Neuronal stem cell (in vitro differentiated cells): ENCODE data around the gene HSPE1.

Experiments used
- DNase-seq: peaks from one replicate; pipeline ENCODE4 v3.0.0-alpha.2; 2013; ENCODE audit warnings: low spot score
- H2AFZ ChIP-seq: one replicate; pipeline ENCODE4 v1.6.1; 2013; ENCODE audit warnings: mild to moderate bottlenecking, low read length, inconsistent platforms
- H2AK5ac ChIP-seq: 2 replicates; pipeline ENCODE4 v1.6.1; 2013; ENCODE audit warnings: low read depth, mild to moderate bottlenecking, inconsistent platforms, low read length, moderate library complexity, mixed read lengths
- H2BK120ac ChIP-seq: 2 replicates; pipeline ENCODE4 v1.6.1; 2013; ENCODE audit warnings: low read depth, mild to moderate bottlenecking, inconsistent platforms, low read length, moderate library complexity, mixed read lengths
- H2BK12ac ChIP-seq: one replicate; pipeline ENCODE4 v1.6.1; 2013; ENCODE audit warnings: low read length, inconsistent platforms
- H2BK15ac ChIP-seq: 2 replicates; pipeline ENCODE4 v1.6.1; 2013; ENCODE audit warnings: mild to moderate bottlenecking, low read length, inconsistent platforms, mixed read lengths
- H2BK5ac ChIP-seq: one replicate; pipeline ENCODE4 v1.6.1; 2013; ENCODE audit warnings: inconsistent platforms, mild to moderate bottlenecking, low read length, moderate library complexity
- H3K14ac ChIP-seq: one replicate; pipeline ENCODE4 v1.6.1; 2013; ENCODE audit warnings: low read length, inconsistent platforms
- H3K18ac ChIP-seq: 2 replicates; pipeline ENCODE4 v1.6.1; 2013; ENCODE audit warnings: low read length, inconsistent platforms
- H3K23ac ChIP-seq: 2 replicates; pipeline ENCODE4 v1.6.1; 2013; ENCODE audit warnings: low read depth, mild to moderate bottlenecking, mixed read lengths, low read length, inconsistent platforms; ENCODE audit not compliant: poor library complexity
- H3K27ac ChIP-seq: replicated peaks from 3 replicates; pipeline ENCODE4 v1.5.1; 2013; ENCODE audit warnings: low read length, inconsistent platforms
- H3K27me3 ChIP-seq, 3 experiments: 2 replicates each; pipeline ENCODE4 v1.6.1; 2013; ENCODE audit warnings: low read length in 3 of 3, mild to moderate bottlenecking in 2 of 3, inconsistent platforms in 1 of 3, low read depth in 1 of 3, mixed read lengths in 1 of 3, moderate library complexity in 1 of 3; ENCODE audit not compliant: control insufficient read depth in 3 of 3, insufficient read depth in 3 of 3
- H3K36me3 ChIP-seq, 2 donors: replicated peaks in 1 of 2; 2 replicates each; pipeline ENCODE4 v1.6.1; 2013; ENCODE audit warnings: low read length in 2 of 2; ENCODE audit not compliant: control insufficient read depth in 2 of 2, insufficient read depth in 2 of 2
- H3K4ac ChIP-seq: 2 replicates; pipeline ENCODE4 v1.6.1; 2013; ENCODE audit warnings: inconsistent platforms, mild to moderate bottlenecking, low read length, moderate library complexity
- H3K4me1 ChIP-seq, 2 donors: 1 replicate in 1 of 2; 2 replicates in 1 of 2; pipeline ENCODE4 v1.6.1; 2013; ENCODE audit warnings: low read length in 2 of 2, low read depth in 1 of 2; ENCODE audit not compliant: control insufficient read depth in 2 of 2, insufficient read depth in 1 of 2
- H3K4me2 ChIP-seq: one replicate; pipeline ENCODE4 v1.6.1; 2013; ENCODE audit warnings: mild to moderate bottlenecking, low read length, inconsistent platforms; ENCODE audit not compliant: insufficient read depth, poor library complexity, severe bottlenecking
- H3K4me3 ChIP-seq, 2 donors: 2 replicates each; pipeline ENCODE4 v1.5.1; 2013; ENCODE audit warnings: low read length in 2 of 2, mild to moderate bottlenecking in 2 of 2, inconsistent platforms in 1 of 2, moderate library complexity in 1 of 2
- H3K79me1 ChIP-seq: one replicate; pipeline ENCODE4 v1.6.1; 2013; ENCODE audit warnings: low read depth, mild to moderate bottlenecking, inconsistent platforms, low read length, moderate library complexity
- H3K9ac ChIP-seq: one replicate; pipeline ENCODE4 v1.6.1; 2013; ENCODE audit warnings: mild to moderate bottlenecking, low read depth, low read length, inconsistent platforms; ENCODE audit not compliant: poor library complexity
- H3K9me3 ChIP-seq, 2 donors: replicated peaks in 1 of 2; 2 replicates each; pipeline versions ENCODE3 to v1.6.1; 2013; ENCODE audit warnings: low read length in 2 of 2, mild to moderate bottlenecking in 2 of 2, inconsistent platforms in 1 of 2, low read depth in 1 of 2, mixed read lengths in 1 of 2, moderate library complexity in 1 of 2; ENCODE audit not compliant: control insufficient read depth in 2 of 2, insufficient read depth in 1 of 2
- H4K8ac ChIP-seq: one replicate; pipeline ENCODE4 v1.6.1; 2013; ENCODE audit warnings: low read depth, mild to moderate bottlenecking, inconsistent platforms, low read length, moderate library complexity
- H4K91ac ChIP-seq: one replicate; pipeline ENCODE4 v1.6.1; 2013; ENCODE audit warnings: low read length, low read depth, mild to moderate bottlenecking, inconsistent platforms; ENCODE audit not compliant: poor library complexity
- WGBS, 2 donors: extraction: QIAGEN DNeasy Blood & Tissue Kit; methylation state at CpG; one replicate each; pipeline ENCODE4 v1.1.7; 2013; ENCODE audit warnings: missing lambda C conversion rate in 2 of 2, mixed read lengths in 1 of 2; ENCODE audit not compliant: insufficient read length in 2 of 2, insufficient replicate concordance in 1 of 2; ENCODE audit errors: extremely low coverage in 2 of 2; 5-methylcytosine and 5-hydroxymethylcytosine counted together

Gene HSPE1

DNA sequence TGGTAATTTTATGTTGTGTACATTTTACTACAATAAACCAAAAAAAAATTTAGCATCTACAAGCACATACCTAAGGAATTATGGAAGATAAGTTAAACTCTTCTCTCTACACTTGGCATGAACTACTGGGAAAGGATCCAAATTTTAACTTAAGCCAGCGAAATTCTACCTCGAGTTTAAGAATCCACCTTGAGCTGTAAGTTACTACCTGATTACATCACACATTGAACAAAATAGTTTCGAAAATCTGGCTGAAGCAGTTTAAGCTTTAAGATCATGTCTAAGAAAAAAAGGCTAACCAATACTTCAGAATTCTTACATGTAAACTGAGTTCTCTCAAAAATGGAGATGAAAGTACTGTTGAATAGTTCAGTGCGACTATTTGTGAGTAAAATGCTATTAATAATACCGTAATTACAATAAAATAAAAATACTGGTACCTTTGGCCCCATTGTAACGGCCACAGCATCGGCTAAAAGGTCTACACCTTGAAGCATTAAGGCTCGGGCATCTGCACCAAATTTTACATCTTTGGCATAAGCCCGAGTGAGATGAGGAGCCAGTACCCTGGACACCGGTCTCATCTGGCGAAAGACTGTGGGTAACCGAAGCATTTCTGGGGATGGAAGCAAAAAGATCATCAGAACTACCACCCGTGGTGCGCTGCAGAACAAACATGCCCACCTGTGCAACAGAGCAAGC is 1.8 kb upstream of the HSPE1 start:
- Histone ChIP-seq H2AFZ (no peak overlapping the region), H3K4me3 (peak overlapping the region; percentile 83 to 93), H3K18ac (no peak overlapping the region), H2BK15ac (no peak overlapping the region), H4K8ac (no peak overlapping the region), H3K4ac (no peak overlapping the region), H2BK120ac (no peak overlapping the region), H3K4me2 (peak overlapping the region; percentile 75), H3K79me1 (peaks cover 3% of the 10 kb centered on the region), H2BK12ac (no peak overlapping the region), H4K91ac (no peak overlapping the region), H3K14ac (no peak overlapping the region), H3K4me1 (peaks cover 0 to 20% of the 10 kb centered on the region in 2 donors), H3K9ac (peak overlapping the region; percentile 86), H3K9me3 (peaks cover 0 to 3% of the 10 kb centered on the region in 2 donors), H2BK5ac (no peak overlapping the region), H3K27ac (no peak overlapping the region), H3K23ac (no peak overlapping the region), H2AK5ac (no peak overlapping the region), H3K27me3 (no peaks in the 10 kb centered on the region), H3K36me3 (peaks cover 20 to 75% of the 10 kb centered on the region in 2 donors)
- DNase-seq = no peak
- no CpG with 5 or more reads among the region's 14 CpGs for WGBS, 2 donors

DNA sequence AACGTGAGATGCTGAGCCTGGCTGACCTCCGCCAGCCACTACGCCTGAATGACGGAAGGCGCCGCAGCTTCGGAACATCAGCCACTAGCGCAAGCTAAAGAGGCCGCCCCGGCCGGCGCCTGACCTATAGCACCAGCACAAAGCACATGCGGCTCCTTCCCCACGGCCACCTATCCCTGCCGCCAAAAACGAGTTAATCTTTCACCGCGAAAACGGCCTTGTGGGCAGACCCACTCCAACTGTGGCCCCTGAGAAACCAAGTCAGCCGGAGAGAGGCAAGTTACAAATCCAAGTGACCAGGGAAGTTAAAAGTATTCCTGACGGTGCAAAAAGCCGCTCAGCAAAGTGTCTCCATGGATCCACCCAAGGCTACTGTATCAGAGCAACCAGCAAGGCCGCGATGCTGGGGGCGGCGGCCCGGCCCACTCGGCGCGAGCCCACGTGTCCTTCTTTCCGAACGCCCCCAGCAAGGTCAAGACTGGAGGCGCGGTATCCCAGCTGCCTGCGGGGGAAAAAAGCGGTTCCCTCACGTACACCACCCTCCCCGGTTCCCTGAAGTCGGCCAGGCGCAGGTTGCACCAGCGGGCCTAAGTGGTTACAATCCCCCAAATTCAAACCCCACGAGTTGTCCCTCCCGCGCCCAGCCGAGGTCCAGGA is 1.1 kb upstream of the HSPE1 start:
- Histone ChIP-seq H3K36me3 (peaks cover 17 to 75% of the 10 kb centered on the region in 2 donors), H2BK15ac (no peak overlapping the region), H3K4ac (no peak overlapping the region), H3K27ac (peak overlapping the region; percentile 99), H2AFZ (peak overlapping the region; percentile 85), H4K91ac (peak overlapping the region; percentile 82), H3K14ac (peak overlapping the region; percentile 39), H3K4me3 (peak overlapping the region; percentile 83 to 93), H2BK12ac (no peak overlapping the region), H3K23ac (peak overlapping the region; percentile 99), H3K27me3 (no peaks in the 10 kb centered on the region), H3K79me1 (peaks cover 3% of the 10 kb centered on the region), H2BK5ac (peak overlapping the region; percentile 97), H4K8ac (no peak overlapping the region), H2AK5ac (peak overlapping the region; percentile 25), H3K18ac (peak overlapping the region; percentile 95), H3K4me1 (peaks cover 0 to 20% of the 10 kb centered on the region in 2 donors), H3K9me3 (peaks cover 0 to 3% of the 10 kb centered on the region in 2 donors), H2BK120ac (peak overlapping the region; percentile 16), H3K4me2 (peak overlapping the region; percentile 75), H3K9ac (peak overlapping the region; percentile 86)
- WGBS, 2 donors = no CpG with 5 or more reads among the region's 46 CpGs
- peak; percentile 50 for DNase-seq

DNA sequence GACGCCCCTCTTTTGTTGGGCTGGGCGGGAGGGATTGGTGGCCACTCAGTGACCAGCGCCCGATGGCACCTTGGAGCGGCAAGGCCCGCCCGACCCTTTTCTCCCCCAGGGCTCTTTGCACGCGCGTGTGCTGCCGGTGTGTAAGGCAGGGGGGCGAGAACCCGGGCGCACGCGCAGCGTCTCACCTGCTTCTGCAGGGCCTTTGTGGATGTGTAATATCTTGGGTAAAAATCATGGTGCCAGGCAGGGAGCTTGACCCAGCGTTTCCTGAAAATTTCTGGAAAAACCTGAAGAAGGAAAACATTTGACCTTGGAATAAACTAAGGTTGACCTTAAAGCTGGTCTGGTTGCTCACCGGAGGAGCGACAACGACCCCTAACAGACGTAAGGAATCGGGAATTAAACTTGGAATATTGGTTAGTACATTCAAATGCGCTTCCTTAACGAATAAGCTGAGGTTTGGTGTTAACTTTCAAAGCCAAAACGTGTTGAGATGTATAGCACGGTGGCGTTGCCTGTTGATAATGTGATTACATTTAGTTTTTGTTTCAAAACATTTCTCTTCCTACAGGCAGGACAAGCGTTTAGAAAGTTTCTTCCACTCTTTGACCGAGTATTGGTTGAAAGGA is 438 bp downstream of the HSPE1 start:
- Histone ChIP-seq H3K9me3 (peaks cover 0 to 3% of the 10 kb centered on the region in 2 donors), H2BK120ac (no peak overlapping the region), H3K4me2 (peak overlapping the region; percentile 71), H4K91ac (no peak overlapping the region), H2BK12ac (no peak overlapping the region), H3K4me3 (peak overlapping the region; percentile 83 to 93), H3K36me3 (peaks cover 17 to 72% of the 10 kb centered on the region in 2 donors), H2AFZ (peak overlapping the region; percentile 85), H2BK5ac (peak overlapping the region; percentile 97), H3K23ac (peak overlapping the region; percentile 59), H3K79me1 (peaks cover 3% of the 10 kb centered on the region), H3K4ac (no peak overlapping the region), H2BK15ac (no peak overlapping the region), H3K4me1 (peaks cover 0 to 20% of the 10 kb centered on the region in 2 donors), H3K9ac (peak overlapping the region; percentile 82), H4K8ac (no peak overlapping the region), H3K27ac (peak overlapping the region; percentile 99), H3K14ac (peak overlapping the region; percentile 77), H3K27me3 (no peaks in the 10 kb centered on the region), H2AK5ac (peak overlapping the region; percentile 8), H3K18ac (peak overlapping the region; percentile 94)
- WGBS, 2 donors = no CpG with 5 or more reads among the region's 30 CpGs
- peak; percentile 4 for DNase-seq

DNA sequence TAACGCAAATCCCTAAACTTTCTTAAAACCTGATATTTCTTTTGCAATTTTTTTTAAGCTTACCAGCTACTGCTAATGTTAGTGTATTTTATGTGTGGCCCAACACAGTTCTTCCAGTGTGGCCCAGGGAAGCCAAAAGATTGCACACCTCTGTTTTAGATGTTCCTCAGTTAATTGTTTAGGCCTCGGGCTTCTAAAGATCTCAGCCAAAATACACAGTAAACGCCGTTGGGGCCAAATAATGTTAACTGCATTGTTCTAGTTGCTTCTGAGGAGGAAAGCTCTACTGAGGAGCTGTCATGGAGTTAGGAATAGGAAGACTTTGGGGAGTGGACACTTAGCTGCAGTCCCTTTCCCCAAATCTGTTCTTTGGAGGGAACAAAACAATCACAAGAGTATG is 2.0 kb downstream of the HSPE1 start:
- Histone ChIP-seq H3K36me3 (peaks cover 10 to 70% of the 10 kb centered on the region in 2 donors), H3K4me1 (peaks cover 0 to 15% of the 10 kb centered on the region in 2 donors), H3K9me3 (peaks cover 0 to 3% of the 10 kb centered on the region in 2 donors), H2AFZ (no peak overlapping the region), H4K91ac (no peak overlapping the region), H3K23ac (no peak overlapping the region), H3K14ac (no peak overlapping the region), H2BK12ac (no peak overlapping the region), H3K27me3 (no peaks in the 10 kb centered on the region), H3K4me3 (no peak overlapping the region), H4K8ac (no peak overlapping the region), H2BK15ac (no peak overlapping the region), H3K9ac (no peak overlapping the region), H3K27ac (no peak overlapping the region), H2AK5ac (no peak overlapping the region), H3K79me1 (peaks cover 3% of the 10 kb centered on the region), H2BK120ac (no peak overlapping the region), H3K4ac (no peak overlapping the region), H3K18ac (no peak overlapping the region), H2BK5ac (no peak overlapping the region), H3K4me2 (no peak overlapping the region)
- no CpG with 5 or more reads among the region's 4 CpGs for WGBS, 2 donors
- no peak for DNase-seq
